ENCODE results near the gene ADAM17.
"Not testable (repeated sequence)": the region's sequence is repeated elsewhere in the genome, so short reads cannot be mapped to it uniquely, and the experiment has no call there.

The ADAM17 gene

GRCh38 chr2:9555297-9556120, at the start of gene ADAM17:
Gene ADAM17, minus strand, starts transcription at chr2:9555830. Its CDS starts 225 bp downstream, at chr2:9555605.
- DNase-seq (ENCODE audit: low read depth) = peak; percentile 82

- DNase-seq (ENCODE audit: low read depth) = no peak
These were observed 46.8 kb upstream of the ADAM17 start for GRCh38 chr2:9602412-9602811.

- no peak for DNase-seq (ENCODE audit: low read depth)
These were observed 45.8 kb upstream of the ADAM17 start for GRCh38 chr2:9601397-9601796.

- no peak for DNase-seq (ENCODE audit: low read depth)
These were observed 43.8 kb upstream of the ADAM17 start for GRCh38 chr2:9599430-9599829.

GRCh38 chr2:9596621-9597311, 41.1 kb upstream of the ADAM17 start:
- no peak for DNase-seq (ENCODE audit: low read depth)

- DNase-seq (ENCODE audit: low read depth) = no peak
These were observed 40.1 kb upstream of the ADAM17 start for GRCh38 chr2:9595746-9596145.

GRCh38 chr2:9595256-9595655, 39.6 kb upstream of the ADAM17 start:
- DNase-seq (ENCODE audit: low read depth) = not testable (repeated sequence)

- no peak for DNase-seq (ENCODE audit: low read depth)
These were observed 38.9 kb upstream of the ADAM17 start for GRCh38 chr2:9594366-9595054.

- DNase-seq (ENCODE audit: low read depth) = no peak
These were observed 38.3 kb upstream of the ADAM17 start for GRCh38 chr2:9593925-9594324.

- no peak for DNase-seq (ENCODE audit: low read depth)
These were observed 37.1 kb upstream of the ADAM17 start for GRCh38 chr2:9592699-9593098.

- DNase-seq (ENCODE audit: low read depth) = no peak
These were observed 35.0 kb upstream of the ADAM17 start for GRCh38 chr2:9590641-9591040.

GRCh38 chr2:9586465-9586864, 30.8 kb upstream of the ADAM17 start:
- DNase-seq (ENCODE audit: low read depth) = no peak

GRCh38 chr2:9585486-9585885, 29.9 kb upstream of the ADAM17 start:
- DNase-seq (ENCODE audit: low read depth) = no peak

GRCh38 chr2:9584902-9585301, 29.3 kb upstream of the ADAM17 start:
- not testable (repeated sequence) for DNase-seq (ENCODE audit: low read depth)

GRCh38 chr2:9582624-9583023, 27.0 kb upstream of the ADAM17 start:
- DNase-seq (ENCODE audit: low read depth) = no peak

GRCh38 chr2:9578467-9579235, 23.0 kb upstream of the ADAM17 start:
- DNase-seq (ENCODE audit: low read depth) = no peak

GRCh38 chr2:9574331-9574730, 18.7 kb upstream of the ADAM17 start:
- no peak for DNase-seq (ENCODE audit: low read depth)

GRCh38 chr2:9573840-9574239, 18.2 kb upstream of the ADAM17 start:
- DNase-seq (ENCODE audit: low read depth) = no peak

- no peak for DNase-seq (ENCODE audit: low read depth)
These were observed 17.5 kb upstream of the ADAM17 start for GRCh38 chr2:9573013-9573720.

GRCh38 chr2:9570182-9571060, 14.8 kb upstream of the ADAM17 start:
- DNase-seq (ENCODE audit: low read depth) = no peak
